Psoas muscle (tissue), 8 donors: ENCODE data around the gene GDE1. TPM values are rescaled to one million over a fixed set of nuclear protein-coding genes. Genes with fewer than 3 reads are reported as not detected.

Source experiments
- ATAC-seq, 4 donors: fragments of 200-7000 bp; cut with Tn5 transposase; one replicate each; pipeline ENCODE4 v1.9.1; 2020; ENCODE audit warnings: moderate library complexity in 3 of 4, mild to moderate bottlenecking in 2 of 4
- DNase-seq, 2 donors: peaks; one replicate each; pipeline ENCODE4 v3.0.0-alpha.2; 2020
- H3K27ac ChIP-seq: fragments of 200-600 bp; one replicate; pipeline ENCODE4 v1.8.0; 2022
- H3K27me3 ChIP-seq, 3 donors: fragments of 200-600 bp in 1 of 3; one replicate each; pipeline versions ENCODE4 v1.6.1 to v1.8.0; 2013 to 2022; ENCODE audit warnings: low read length in 2 of 3, mild to moderate bottlenecking in 2 of 3, moderate library complexity in 1 of 3; ENCODE audit not compliant: insufficient read depth in 3 of 3
- H3K36me3 ChIP-seq, 2 donors: fragments of 200-600 bp in 1 of 2; one replicate each; pipeline versions ENCODE4 v1.6.1 to v1.8.0; 2013 to 2022; ENCODE audit warnings: low read depth in 1 of 2, mild to moderate bottlenecking in 1 of 2, moderate library complexity in 1 of 2; ENCODE audit not compliant: insufficient read depth in 1 of 2
- H3K4me1 ChIP-seq: fragments of 200-600 bp; one replicate; pipeline ENCODE4 v1.8.0; 2022
- H3K4me3 ChIP-seq: fragments of 200-600 bp; one replicate; pipeline ENCODE4 v1.8.0; 2022; ENCODE audit warnings: mild to moderate bottlenecking
- H3K9me3 ChIP-seq: fragments of 200-600 bp; one replicate; pipeline ENCODE4 v1.8.0; 2022
- WGBS, 3 donors: extraction: QIAGEN DNeasy Blood & Tissue Kit; methylation state at CpG; one replicate each; pipeline versions ENCODE4 v1.1.6 to v1.1.7; 2013; 5-methylcytosine and 5-hydroxymethylcytosine counted together
- intact Hi-C, 2 donors: fragments of 100-400 bp; cut with DNase I; formaldehyde crosslinking; loops; one replicate each; pipeline versions ENCODE4 v1.11.0 to v1.14.2; 2022
- polyA plus RNA-seq, 3 donors: library from polyadenylated mRNA; stranded (reverse); fragments of 200-250 nt; gene quantifications; one replicate each; pipeline ENCODE4 v1.2.3, GENCODE V29; 2013
- total RNA-seq, 4 donors: library from RNA; stranded (reverse); fragmentation: NEBNext Ultra II Directional in 2 of 4; extraction: Animal tissue kit (Norgen Biotek cat#: 25700) in 2 of 4; gene quantifications; one replicate each; pipeline versions ENCODE4 v1.2.1 to v1.2.4, GENCODE V29; 2021 to 2023
- TF ChIP-seq, protein P1 (sequence below): fragments of 200-600 bp; IDR thresholded peaks from one replicate; pipeline ENCODE4 v1.8.0; 2022; ENCODE audit warnings: antibody characterized with exemption
- donor health status: healthy with polysubstance abuse.
- donor health status: DM: no; HTN: no; CAD: no; lungs with moderate emphysema.
- donor health status: Bipolar disorder and iron deficiency.
- donor health status: healthy.
- donor health status: DM: yes; HTN: yes; CAD: no.
- donor health status: DM: no; HTN: no; CAD: no.
- donor health status: DM: no; HTN: no; CAD: no.
- donor health status: DM: yes; HTN: yes; CAD: no.

GDE1 gene
- total and polyA plus RNA-seq, 7 donors, result 30.8 to 90.1 (median 53.1) TPM

- no peak overlapping the region for H3K4me3 ChIP-seq
- no peaks in the 10 kb centered on the region for H3K9me3 ChIP-seq
- no peak overlapping the region for H3K27ac ChIP-seq
- no peaks in the 10 kb centered on the region for H3K27me3 ChIP-seq
- TF ChIP-seq, protein P1, sequence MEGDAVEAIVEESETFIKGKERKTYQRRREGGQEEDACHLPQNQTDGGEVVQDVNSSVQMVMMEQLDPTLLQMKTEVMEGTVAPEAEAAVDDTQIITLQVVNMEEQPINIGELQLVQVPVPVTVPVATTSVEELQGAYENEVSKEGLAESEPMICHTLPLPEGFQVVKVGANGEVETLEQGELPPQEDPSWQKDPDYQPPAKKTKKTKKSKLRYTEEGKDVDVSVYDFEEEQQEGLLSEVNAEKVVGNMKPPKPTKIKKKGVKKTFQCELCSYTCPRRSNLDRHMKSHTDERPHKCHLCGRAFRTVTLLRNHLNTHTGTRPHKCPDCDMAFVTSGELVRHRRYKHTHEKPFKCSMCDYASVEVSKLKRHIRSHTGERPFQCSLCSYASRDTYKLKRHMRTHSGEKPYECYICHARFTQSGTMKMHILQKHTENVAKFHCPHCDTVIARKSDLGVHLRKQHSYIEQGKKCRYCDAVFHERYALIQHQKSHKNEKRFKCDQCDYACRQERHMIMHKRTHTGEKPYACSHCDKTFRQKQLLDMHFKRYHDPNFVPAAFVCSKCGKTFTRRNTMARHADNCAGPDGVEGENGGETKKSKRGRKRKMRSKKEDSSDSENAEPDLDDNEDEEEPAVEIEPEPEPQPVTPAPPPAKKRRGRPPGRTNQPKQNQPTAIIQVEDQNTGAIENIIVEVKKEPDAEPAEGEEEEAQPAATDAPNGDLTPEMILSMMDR, result no peak
- ATAC-seq, result no peak
- no peaks in the 10 kb centered on the region for H3K4me1 ChIP-seq
- 85 to 89% (median 86%) methylated on average over 3 of the region's 3 CpGs for WGBS, 3 donors
- DNase-seq, result no peak
- H3K36me3 ChIP-seq, result peaks cover 0 to 72% of the 10 kb centered on the region in 2 donors
- intact Hi-C loops, result no loop called here
These were observed 20.4 kb upstream of the GDE1 start for GRCh38 chr16:19542138-19542821.

DNA sequence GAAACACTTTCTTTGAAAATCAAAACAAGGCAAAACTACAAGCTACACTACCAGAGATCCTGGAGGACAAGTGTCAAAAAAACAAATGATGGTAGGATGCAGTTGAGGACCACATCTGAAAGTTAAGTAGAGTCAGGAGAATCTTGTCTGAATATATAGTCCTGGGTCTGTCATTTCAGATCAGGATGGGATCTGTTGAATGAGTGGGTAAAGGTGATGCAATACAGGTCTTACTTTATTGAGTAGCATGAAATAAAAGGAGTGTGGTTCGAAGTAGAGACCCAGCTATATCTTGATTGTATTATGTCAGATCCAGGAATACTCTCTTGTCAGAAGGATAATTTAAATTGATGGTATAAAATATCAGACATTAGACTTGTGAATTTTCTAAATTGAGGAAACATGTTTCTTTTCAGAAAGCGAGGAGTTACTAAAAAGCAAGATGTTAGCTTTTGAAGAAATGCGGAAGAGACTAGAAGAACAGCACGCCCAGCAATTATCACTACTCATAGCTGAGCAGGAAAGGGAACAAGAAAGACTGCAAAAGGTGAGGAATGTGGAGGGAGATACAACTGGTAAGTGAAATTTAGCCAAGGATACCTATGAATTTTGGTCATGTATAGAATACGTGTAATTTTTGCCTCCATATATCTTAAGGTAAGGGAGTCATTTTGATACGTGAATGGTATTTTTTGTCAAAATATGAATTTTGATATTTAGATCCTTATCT, 18.5 kb upstream of the GDE1 start:
- Histone ChIP-seq H3K27me3 (no peaks in the 10 kb centered on the region), H3K4me3 (no peak overlapping the region), H3K4me1 (no peaks in the 10 kb centered on the region), H3K36me3 (peaks cover 0 to 69% of the 10 kb centered on the region in 2 donors), H3K27ac (no peak overlapping the region), H3K9me3 (no peaks in the 10 kb centered on the region)
- WGBS, 3 donors, result 97 to 99% (median 98%) methylated on average over 6 of the region's 6 CpGs
- intact Hi-C loops, result no loop called here
- TF ChIP-seq, protein P1, result no peak
- ATAC-seq, result no peak
- DNase-seq, result no peak

- no peak overlapping the region for H3K27ac ChIP-seq
- no peaks in the 10 kb centered on the region for H3K4me1 ChIP-seq
- ATAC-seq (no peak), DNase-seq (no peak)
- 71 to 89% (median 78%) methylated on average over 1 of the region's 1 CpG for WGBS, 3 donors
- H3K36me3 ChIP-seq, result peaks cover 10 to 76% of the 10 kb centered on the region in 2 donors
- H3K27me3 ChIP-seq, result no peaks in the 10 kb centered on the region
- H3K9me3 ChIP-seq, result no peaks in the 10 kb centered on the region
- TF ChIP-seq, protein P1, result no peak
- H3K4me3 ChIP-seq, result no peak overlapping the region
- intact Hi-C loops, result no loop called here
These were observed 10.7 kb upstream of the GDE1 start for GRCh38 chr16:19532601-19533000.

DNA sequence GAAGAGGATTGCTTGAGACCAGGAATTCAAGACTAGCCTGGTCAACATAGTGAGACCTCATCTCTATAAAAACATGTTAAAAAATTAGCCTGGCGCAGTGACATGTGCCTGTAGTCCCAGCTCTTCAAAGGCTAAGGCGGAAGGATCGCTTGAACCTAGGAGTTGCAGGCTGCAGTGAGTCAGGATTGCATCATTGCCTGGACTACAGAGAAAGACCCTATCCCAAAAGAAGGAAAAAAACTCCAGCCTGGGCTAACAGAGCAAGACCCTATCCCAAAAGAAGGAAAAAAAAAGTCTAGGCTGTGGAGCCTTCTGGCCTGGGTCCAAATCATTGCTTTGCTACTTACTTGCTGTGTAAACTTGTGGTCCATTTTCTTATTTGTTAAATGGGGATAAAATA, 6.8 kb upstream of the GDE1 start:
- intact Hi-C loops, result loop anchor here in 1 of 2 donors (2.0 kb wide), 1 partner anchor 20 kb away; no protein-coding TSS in a partner anchor

More for the DNA sequence above, 6.8 kb upstream of the GDE1 start:
- Histone ChIP-seq H3K27ac (no peak overlapping the region), H3K36me3 (peaks cover 8 to 44% of the 10 kb centered on the region in 2 donors), H3K27me3 (no peaks in the 10 kb centered on the region), H3K4me1 (peaks cover 11% of the 10 kb centered on the region), H3K9me3 (no peaks in the 10 kb centered on the region), H3K4me3 (no peak overlapping the region)
- DNase-seq (no peak), ATAC-seq (no peak)
- TF ChIP-seq, protein P1, result no peak
- 94 to 100% (median 99%) methylated on average over 3 of the region's 3 CpGs for WGBS, 3 donors
